HG03457 (cell line): Measurements from ENCODE around the gene CNTN2.

Experiments
- ATAC-seq: cut with Tn5 transposase; IDR thresholded peaks from one replicate; pipeline ENCODE4 v1.9.1; 2021; ENCODE audit warnings: moderate number of reproducible peaks; ENCODE audit not compliant: unreplicated experiment

The CNTN2 gene

GRCh38 chr1:205072286-205072685 is 29.3 kb downstream of the CNTN2 start:
- ATAC-seq: no peak

GRCh38 chr1:205072881-205073280 is 29.9 kb downstream of the CNTN2 start:
- no peak for ATAC-seq

GRCh38 chr1:205073511-205073910 is 30.5 kb downstream of the CNTN2 start:
- ATAC-seq: no peak

GRCh38 chr1:205074084-205074483 is 31.1 kb downstream of the CNTN2 start:
- no peak for ATAC-seq

GRCh38 chr1:205074513-205074912 is 31.5 kb downstream of the CNTN2 start:
- no peak for ATAC-seq

GRCh38 chr1:205075642-205076155 is 32.7 kb downstream of the CNTN2 start:
- ATAC-seq: no peak

GRCh38 chr1:205076245-205076761 is 33.3 kb downstream of the CNTN2 start:
- ATAC-seq: no peak

GRCh38 chr1:205077158-205077933 is 34.3 kb downstream of the CNTN2 start:
- no peak for ATAC-seq

- ATAC-seq: no peak
These were observed 34.9 kb downstream of the CNTN2 start for GRCh38 chr1:205077934-205078311.

- no peak for ATAC-seq
These were observed 39.4 kb downstream of the CNTN2 start for GRCh38 chr1:205082431-205082830.

GRCh38 chr1:205084360-205084759 is 41.3 kb downstream of the CNTN2 start, which contains the start of gene TMEM81:
Gene TMEM81, minus strand, starts transcription at chr1:205084460. Its CDS starts 140 bp downstream, at chr1:205084320.
- ATAC-seq: no peak

- ATAC-seq: no peak
These were observed 45.3 kb downstream of the CNTN2 start for GRCh38 chr1:205088341-205088740.

GRCh38 chr1:205091043-205091740 is 48.2 kb downstream of the CNTN2 start:
- no peak for ATAC-seq

- no peak for ATAC-seq
These were observed 52.4 kb downstream of the CNTN2 start for GRCh38 chr1:205095422-205095821.

GRCh38 chr1:205098242-205098641 is 55.2 kb downstream of the CNTN2 start:
- no peak for ATAC-seq

GRCh38 chr1:205102404-205102803 is 59.4 kb downstream of the CNTN2 start:
- ATAC-seq: no peak

- no peak for ATAC-seq
These were observed 64.3 kb downstream of the CNTN2 start for GRCh38 chr1:205107327-205107726.

- no peak for ATAC-seq
These were observed 65.5 kb downstream of the CNTN2 start for GRCh38 chr1:205108464-205108863.

- no peak for ATAC-seq
These were observed 66.3 kb downstream of the CNTN2 start for GRCh38 chr1:205109269-205109668.

- ATAC-seq: no peak
These were observed 66.7 kb downstream of the CNTN2 start for GRCh38 chr1:205109711-205110110.

GRCh38 chr1:205111354-205111753 is 68.3 kb downstream of the CNTN2 start:
- no peak for ATAC-seq

- ATAC-seq: no peak
These were observed 75.7 kb downstream of the CNTN2 start for GRCh38 chr1:205118752-205119151.
